B cell (primary cell): ENCODE results near the gene PKP1. TPM values are rescaled to one million over a fixed set of nuclear protein-coding genes. Genes with fewer than 3 reads are reported as not detected.

Experiments
- ATAC-seq: fragments of 200-7000 bp; cut with Tn5 transposase; one replicate; pipeline ENCODE4 v1.10.0; 2021; ENCODE audit warnings: low read depth, mild to moderate bottlenecking, moderate number of reproducible peaks, moderate library complexity
- CTCF ChIA-PET: fragments of 350-600 bp; sonication (Branson Sonifier 250); formaldehyde crosslinking; loops from one replicate; lab custom pipeline; 2021; ENCODE audit warnings: antibody characterized with exemption, inconsistent platforms; lab: Charles Lee
- POLR2A ChIA-PET: fragments of 350-600 bp; sonication (Branson Sonifier 250); formaldehyde crosslinking; loops from one replicate; lab custom pipeline; 2021; ENCODE audit warnings: antibody characterized with exemption; lab: Charles Lee
- DNase-seq: peaks from one replicate; pipeline ENCODE4 v3.0.0; 2013
- H2AFZ ChIP-seq: 2 replicates; pipeline ENCODE4 v1.6.1; 2012; ENCODE audit warnings: mild to moderate bottlenecking, low read depth, low read length; ENCODE audit not compliant: insufficient read depth, poor library complexity, severe bottlenecking
- H3K27ac ChIP-seq, 2 donors: 1 replicate in 1 of 2; 2 replicates in 1 of 2; pipeline ENCODE4 v1.5.1; 2012 to 2013; ENCODE audit warnings: low read length in 2 of 2, mild to moderate bottlenecking in 2 of 2, moderate library complexity in 1 of 2
- H3K27me3 ChIP-seq, 4 experiments: fragments of 200-600 bp in 1 of 4; sonication (generic) in 1 of 4; replicated peaks in 1 of 4; 1 replicate in 2 of 4; 2 replicates in 2 of 4; pipeline versions ENCODE4 v1.6.1 to v1.7.0; 2013 to 2016; ENCODE audit warnings: low read length in 3 of 4, mild to moderate bottlenecking in 2 of 4, mixed read lengths in 1 of 4, moderate library complexity in 1 of 4; ENCODE audit not compliant: insufficient read depth in 4 of 4, control insufficient read depth in 3 of 4; ENCODE audit errors: control extremely low read depth in 1 of 4
- H3K36me3 ChIP-seq, 2 experiments: replicated peaks in 1 of 2; 1 replicate in 1 of 2; 2 replicates in 1 of 2; pipeline versions ENCODE4 v1.6.1 to v1.7.1; 2013; ENCODE audit warnings: low read length in 1 of 2; ENCODE audit not compliant: insufficient read depth in 2 of 2, control insufficient read depth in 1 of 2; ENCODE audit errors: control extremely low read depth in 1 of 2, extremely low read depth in 1 of 2
- H3K4me1 ChIP-seq, 2 donors: fragments of 200-600 bp in 1 of 2; sonication (generic) in 1 of 2; 1 replicate in 1 of 2; 2 replicates in 1 of 2; pipeline versions ENCODE4 v1.5.1 to v1.6.1; 2013 to 2017; ENCODE audit warnings: low read length in 2 of 2; ENCODE audit not compliant: control insufficient read depth in 2 of 2, insufficient read depth in 2 of 2
- H3K4me2 ChIP-seq: replicated peaks from 2 replicates; pipeline ENCODE3; 2012; ENCODE audit warnings: mild to moderate bottlenecking, low read depth, low read length; ENCODE audit not compliant: poor library complexity, severe bottlenecking
- H3K4me3 ChIP-seq, 5 experiments: fragments of 200-600 bp in 1 of 5; sonication (generic) in 1 of 5; 1 replicate in 3 of 5; 2 replicates in 2 of 5; pipeline versions ENCODE4 v1.5.1 to v1.7.0; 2011 to 2016; ENCODE audit warnings: low read length in 4 of 5, mild to moderate bottlenecking in 4 of 5, low read depth in 2 of 5, control low read depth in 1 of 5, moderate library complexity in 1 of 5; ENCODE audit not compliant: insufficient read depth in 1 of 5; ENCODE audit errors: control extremely low read depth in 1 of 5, extremely low read depth in 1 of 5
- H3K79me2 ChIP-seq: fragments of 200-600 bp; sonication (generic); one replicate; pipeline ENCODE4 v1.6.0; 2016; ENCODE audit warnings: low read length; ENCODE audit not compliant: control insufficient read depth, insufficient read depth
- H3K9ac ChIP-seq: fragments of 200-600 bp; sonication (generic); 2 replicates; pipeline ENCODE4 v1.6.1; 2017; ENCODE audit warnings: mild to moderate bottlenecking, low read length, moderate library complexity
- H3K9me3 ChIP-seq, 3 donors: one replicate each; pipeline versions ENCODE4 v1.6.1 to v1.7.1; 2013; ENCODE audit warnings: low read length in 2 of 3; ENCODE audit not compliant: control insufficient read depth in 2 of 3, insufficient read depth in 1 of 3; ENCODE audit errors: control extremely low read depth in 1 of 3
- H4K20me1 ChIP-seq: 2 replicates; pipeline ENCODE4 v1.6.0; 2012; ENCODE audit warnings: mild to moderate bottlenecking, low read length; ENCODE audit not compliant: insufficient read depth, control insufficient read depth, poor library complexity, severe bottlenecking
- H3K27ac Mint-ChIP-seq: one replicate; pipeline ENCODE4 v1.8.0; 2021; ENCODE audit warnings: mixed read lengths
- H3K27me3 Mint-ChIP-seq: one replicate; pipeline ENCODE4 v1.8.0; 2021; ENCODE audit warnings: mixed read lengths
- H3K4me1 Mint-ChIP-seq: one replicate; pipeline ENCODE4 v1.8.0; 2021; ENCODE audit warnings: mixed read lengths
- H3K4me3 Mint-ChIP-seq: one replicate; pipeline ENCODE4 v1.8.0; 2021; ENCODE audit warnings: mixed read lengths
- H3K9me3 Mint-ChIP-seq: one replicate; pipeline ENCODE4 v1.8.0; 2022; ENCODE audit warnings: mixed read lengths; ENCODE audit not compliant: insufficient read depth
- CTCF ChIP-seq: fragments of 200-600 bp; IDR thresholded peaks from one replicate; pipeline ENCODE4 v1.8.0; 2022; ENCODE audit warnings: antibody characterized with exemption, mild to moderate bottlenecking
- EZH2 ChIP-seq: IDR thresholded peaks from 2 replicates; pipeline ENCODE4 v1.6.1; 2012; ENCODE audit warnings: borderline replicate concordance, low read depth, mild to moderate bottlenecking, moderate library complexity, low read length; ENCODE audit not compliant: insufficient read depth, poor library complexity, severe bottlenecking
- WGBS: methylation state at CpG from one replicate; pipeline ENCODE4 v1.1.5; 2013; ENCODE audit warnings: missing lambda C conversion rate; ENCODE audit not compliant: insufficient coverage; 5-methylcytosine and 5-hydroxymethylcytosine counted together
- intact Hi-C: fragments of 100-400 bp; cut with micrococcal nuclease; formaldehyde crosslinking; loops from one replicate; pipeline ENCODE4 v1.10.0; 2022
- polyA plus RNA-seq: library from polyadenylated mRNA; depleted of rRNA; stranded (reverse); fragments of >200 nt; gene quantifications from 2 replicates; pipeline ENCODE4 v1.2.3, GENCODE V29; 2012
- total RNA-seq, 2 donors: library from RNA; stranded (reverse); fragments of 120-200 nt in 1 of 2; gene quantifications; 1 replicate in 1 of 2; 2 replicates in 1 of 2; pipeline versions ENCODE4 v1.2.3 to v1.2.4, GENCODE V29; 2013 to 2022

PKP1 gene
- total and polyA plus RNA-seq, 2 donors (not counting 1 experiment from before 2014, with no cell fraction given) = not detected

- Histone ChIP-seq H3K4me3 (no peak overlapping the region), H3K36me3 (no peaks in the 10 kb centered on the region), H3K9me3 (no peaks in the 10 kb centered on the region), H3K79me2 (no peaks in the 10 kb centered on the region), H3K4me2 (no peak overlapping the region), H3K27me3 (peaks cover 0 to 18% (median 3%) of the 10 kb centered on the region in 4 experiments), H4K20me1 (no peaks in the 10 kb centered on the region), H2AFZ (no peak overlapping the region), H3K4me1 (no peaks in the 10 kb centered on the region), H3K9ac (no peak overlapping the region), H3K27ac (no peak overlapping the region)
- Mint-ChIP-seq H3K27ac (no peak overlapping the region), H3K4me1 (no peaks in the 10 kb centered on the region), H3K27me3 (peaks cover 30% of the 10 kb centered on the region), H3K4me3 (no peak overlapping the region), H3K9me3 (no peaks in the 10 kb centered on the region)
- TF ChIP-seq EZH2 (no peak), CTCF (no peak)
- 68% methylated on average over 6 of the region's 7 CpGs for WGBS
- POLR2A ChIA-PET = no interaction called here
- CTCF ChIA-PET = no interaction called here
- ATAC-seq (no peak), DNase-seq (no peak)
- intact Hi-C loops = no loop called here
Observed at GRCh38 chr1:201310251-201310985, 27.1 kb downstream of the PKP1 start.

GRCh38 chr1:201310986-201311355 is 27.7 kb downstream of the PKP1 start:
- H2AFZ ChIP-seq = no peak overlapping the region
- CTCF ChIA-PET = no interaction called here
- H3K9ac ChIP-seq = no peak overlapping the region
- no CpG with 5 or more reads among the region's 4 CpGs for WGBS
- no peaks in the 10 kb centered on the region for H3K9me3 Mint-ChIP-seq
- H3K27ac ChIP-seq = no peak overlapping the region
- H3K27me3 Mint-ChIP-seq = peaks cover 30% of the 10 kb centered on the region
- H3K4me1 Mint-ChIP-seq = no peaks in the 10 kb centered on the region
- H3K4me3 ChIP-seq = no peak overlapping the region
- peaks cover 0 to 18% (median 3%) of the 10 kb centered on the region in 4 experiments for H3K27me3 ChIP-seq
- H3K27ac Mint-ChIP-seq = no peak overlapping the region
- no peak overlapping the region for H3K4me2 ChIP-seq
- H3K9me3 ChIP-seq = no peaks in the 10 kb centered on the region
- no peaks in the 10 kb centered on the region for H3K36me3 ChIP-seq
- TF ChIP-seq CTCF (no peak), EZH2 (no peak)
- no peaks in the 10 kb centered on the region for H3K4me1 ChIP-seq
- POLR2A ChIA-PET = no interaction called here
- DNase-seq (no peak), ATAC-seq (no peak)
- no peak overlapping the region for H3K4me3 Mint-ChIP-seq
- H4K20me1 ChIP-seq = no peaks in the 10 kb centered on the region
- intact Hi-C loops = no loop called here
- no peaks in the 10 kb centered on the region for H3K79me2 ChIP-seq
